ENCODE data around the gene DENND5A.

DENND5A gene

DNA sequence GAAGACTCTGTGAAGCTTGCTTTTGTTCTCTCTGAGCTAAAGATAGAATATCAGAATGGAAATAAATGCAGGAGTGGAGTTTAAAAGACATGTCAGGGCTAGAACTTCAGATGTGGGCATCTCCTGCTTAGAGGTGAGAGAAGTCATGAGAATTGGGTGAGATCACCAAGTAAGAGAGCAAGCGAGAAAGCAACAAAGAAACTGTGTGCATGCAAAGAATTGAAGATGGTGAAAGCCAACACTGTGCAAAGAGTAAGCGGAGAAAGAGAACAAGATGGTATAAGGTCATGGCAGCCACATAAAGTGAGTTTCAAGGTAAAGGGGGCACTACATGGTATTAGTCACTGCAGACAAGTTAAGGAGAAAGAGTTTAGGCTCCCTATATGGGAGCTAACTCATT lies 116.4 kb downstream of the DENND5A start:
- no peak for TF ChIP-seq CTCF (IDR thresholded peaks at IDR 0.05; ENCODE audit: low read depth, low read length)
- Histone ChIP-seq H3K36me3 (peaks cover 15% of the 10 kb centered on the region), H3K4me1 (no peaks in the 10 kb centered on the region), H3K27me3 (no peaks in the 10 kb centered on the region), H3K9me3 (no peaks in the 10 kb centered on the region), H3K4me3 (ENCODE audit: low read depth, low read length) (no peak overlapping the region)
- no peak for DNase-seq

DNA sequence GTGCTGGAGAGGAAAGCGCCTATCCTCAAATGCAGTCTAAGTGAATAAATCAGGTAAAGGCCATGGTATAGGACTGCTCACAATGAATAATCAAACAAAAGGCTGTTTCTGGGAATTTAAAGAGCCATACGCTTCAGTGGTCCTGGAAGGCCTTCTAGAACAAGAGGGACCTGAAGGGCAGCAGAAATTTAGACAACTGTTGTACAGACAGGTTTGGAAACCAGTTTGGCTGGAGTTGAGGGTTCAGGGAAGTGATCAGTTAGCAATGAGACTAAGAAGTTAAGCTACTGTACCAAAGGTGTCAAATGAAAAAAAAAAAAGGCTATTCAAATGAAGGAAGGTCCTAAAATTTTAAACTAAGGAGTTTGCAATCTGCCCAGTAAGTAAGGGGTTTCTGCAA lies 117.1 kb downstream of the DENND5A start:
- no peaks in the 10 kb centered on the region for H3K4me1 ChIP-seq
- no peak for DNase-seq
- TF ChIP-seq CTCF (IDR thresholded peaks at IDR 0.05; ENCODE audit: low read depth, low read length) = no peak
- no peaks in the 10 kb centered on the region for H3K27me3 ChIP-seq
- peaks cover 15% of the 10 kb centered on the region for H3K36me3 ChIP-seq
- H3K4me3 ChIP-seq (ENCODE audit: low read depth, low read length) = no peak overlapping the region
- H3K9me3 ChIP-seq = no peaks in the 10 kb centered on the region

DNA sequence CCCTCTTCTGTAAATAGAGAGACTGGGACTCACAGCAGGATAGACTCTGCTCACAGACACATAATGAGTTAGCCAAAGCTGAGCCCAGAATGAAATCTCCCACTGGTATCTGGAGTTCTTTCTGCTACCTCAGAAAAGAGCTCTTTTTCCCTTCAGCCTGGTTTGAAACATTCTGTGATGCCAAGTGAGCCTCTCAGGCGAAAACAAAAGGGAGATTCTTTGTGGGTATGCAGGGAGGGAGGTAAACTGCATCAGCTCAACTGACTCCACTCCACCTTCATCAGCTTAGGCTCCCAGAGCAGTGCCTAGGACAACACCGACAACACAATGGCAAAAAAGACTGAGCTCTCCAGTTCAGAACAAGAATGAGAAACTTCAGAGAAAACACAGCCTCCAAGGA lies 118.7 kb downstream of the DENND5A start:
- no peak for DNase-seq
- H3K36me3 ChIP-seq = peaks cover 12% of the 10 kb centered on the region
- TF ChIP-seq CTCF (IDR thresholded peaks at IDR 0.05; ENCODE audit: low read depth, low read length) = no peak
- no peaks in the 10 kb centered on the region for H3K4me1 ChIP-seq
- no peaks in the 10 kb centered on the region for H3K9me3 ChIP-seq
- H3K4me3 ChIP-seq (ENCODE audit: low read depth, low read length) = no peak overlapping the region
- no peaks in the 10 kb centered on the region for H3K27me3 ChIP-seq

- no peaks in the 10 kb centered on the region for H3K27me3 ChIP-seq
- H3K4me3 ChIP-seq (ENCODE audit: low read depth, low read length) = no peak overlapping the region
- peaks cover 12% of the 10 kb centered on the region for H3K36me3 ChIP-seq
- no peaks in the 10 kb centered on the region for H3K4me1 ChIP-seq
- H3K9me3 ChIP-seq = no peaks in the 10 kb centered on the region
- TF ChIP-seq CTCF (IDR thresholded peaks at IDR 0.05; ENCODE audit: low read depth, low read length) = no peak
- no peak for DNase-seq
These were observed 119.9 kb downstream of the DENND5A start for GRCh38 chr11:9145283-9145682.

- Histone ChIP-seq H3K27me3 (no peaks in the 10 kb centered on the region), H3K4me3 (ENCODE audit: low read depth, low read length) (no peak overlapping the region), H3K9me3 (no peaks in the 10 kb centered on the region), H3K36me3 (peaks cover 12% of the 10 kb centered on the region), H3K4me1 (no peaks in the 10 kb centered on the region)
- no peak for TF ChIP-seq CTCF (IDR thresholded peaks at IDR 0.05; ENCODE audit: low read depth, low read length)
- no peak for DNase-seq
These were observed 120.3 kb downstream of the DENND5A start for GRCh38 chr11:9144828-9145227.

DNA sequence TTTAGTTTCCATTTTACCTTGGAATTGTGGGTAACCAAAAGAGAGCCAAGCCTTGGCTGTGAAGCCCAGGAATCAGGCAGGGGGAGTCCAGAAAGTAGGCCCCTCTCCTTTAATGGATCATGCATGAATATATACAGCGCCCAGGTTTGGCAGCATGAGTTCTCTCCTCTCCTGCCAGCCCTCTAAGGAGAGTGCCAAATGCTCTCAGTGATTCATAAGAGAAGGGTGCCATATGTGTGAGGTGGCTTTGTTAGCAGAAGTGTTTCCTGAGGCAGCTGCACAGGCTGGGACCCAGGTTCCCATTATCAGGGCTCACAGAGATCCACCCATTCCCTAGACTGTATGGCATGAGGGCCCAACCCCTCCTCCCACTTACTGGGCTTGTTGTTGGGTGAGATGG lies 121.4 kb downstream of the DENND5A start:
- no peaks in the 10 kb centered on the region for H3K9me3 ChIP-seq
- TF ChIP-seq CTCF (IDR thresholded peaks at IDR 0.05; ENCODE audit: low read depth, low read length) = no peak
- H3K4me3 ChIP-seq (ENCODE audit: low read depth, low read length) = no peak overlapping the region
- H3K4me1 ChIP-seq = no peaks in the 10 kb centered on the region
- no peak for DNase-seq
- H3K36me3 ChIP-seq = peaks cover 8% of the 10 kb centered on the region
- H3K27me3 ChIP-seq = no peaks in the 10 kb centered on the region
